Measurements from ENCODE around the gene SYNM. TPM values are rescaled to one million over a fixed set of nuclear protein-coding genes. Genes with fewer than 3 reads are reported as not detected.

Gene SYNM
- total RNA-seq, 1 experiment from 2014 or later, result 1.9 TPM

- Mint-ChIP-seq H3K4me3 (no peak overlapping the region), H3K36me3 (ENCODE audit: insufficient read depth in 1 of 3, low read depth in 3 of 3) (peaks cover 7 to 14% (median 12%) of the 10 kb centered on the region in 3 experiments), H3K27ac (peak overlapping the region; percentile 67 to 94 (median 71); a peak in 6 of 7 replicates), H3K4me1 (peaks cover 41 to 51% of the 10 kb centered on the region in 2 experiments), H3K27me3 (ENCODE audit: low read depth) (no peaks in the 10 kb centered on the region), H3K9me3 (peaks cover 0 to 3% of the 10 kb centered on the region in 2 experiments; a peak in 1 of 5 replicates)
- H2BK5ac ChIP-seq (ENCODE audit: insufficient read length, low read length), result no peak overlapping the region
- H2AK5ac ChIP-seq (ENCODE audit: insufficient read length, low read length), result peak overlapping the region; percentile 2
- H3K9ac ChIP-seq (ENCODE audit: extremely low read depth, insufficient read length, low read length), result no peak overlapping the region
- no peak overlapping the region for H3T11ph ChIP-seq (ENCODE audit: low read length)
- no peaks in the 10 kb centered on the region for H3K79me1 ChIP-seq (ENCODE audit: insufficient read depth, low read depth, low read length, poor library complexity, severe bottlenecking)
- no peaks in the 10 kb centered on the region for H3K79me2 ChIP-seq (ENCODE audit: insufficient read depth, low read length)
- no peak overlapping the region for H3K56ac ChIP-seq (ENCODE audit: insufficient read length, low read depth, low read length)
- H2BK120ac ChIP-seq (ENCODE audit: low read depth, low read length, poor library complexity, severe bottlenecking), result no peak overlapping the region
- no peak overlapping the region for H2BK20ac ChIP-seq (ENCODE audit: low read depth, low read length, poor library complexity, severe bottlenecking)
- H3K9me3 ChIP-seq (ENCODE audit: control insufficient read depth, low read depth, low read length), result no peaks in the 10 kb centered on the region
- no peak overlapping the region for H3K4me2 ChIP-seq (ENCODE audit: insufficient read depth, insufficient read length, low read length)
- no peak overlapping the region for H3K4ac ChIP-seq (ENCODE audit: low read depth, low read length)
- H2BK12ac ChIP-seq (ENCODE audit: insufficient read length, low read depth, low read length), result no peak overlapping the region
- TF ChIP-seq, protein P1, sequence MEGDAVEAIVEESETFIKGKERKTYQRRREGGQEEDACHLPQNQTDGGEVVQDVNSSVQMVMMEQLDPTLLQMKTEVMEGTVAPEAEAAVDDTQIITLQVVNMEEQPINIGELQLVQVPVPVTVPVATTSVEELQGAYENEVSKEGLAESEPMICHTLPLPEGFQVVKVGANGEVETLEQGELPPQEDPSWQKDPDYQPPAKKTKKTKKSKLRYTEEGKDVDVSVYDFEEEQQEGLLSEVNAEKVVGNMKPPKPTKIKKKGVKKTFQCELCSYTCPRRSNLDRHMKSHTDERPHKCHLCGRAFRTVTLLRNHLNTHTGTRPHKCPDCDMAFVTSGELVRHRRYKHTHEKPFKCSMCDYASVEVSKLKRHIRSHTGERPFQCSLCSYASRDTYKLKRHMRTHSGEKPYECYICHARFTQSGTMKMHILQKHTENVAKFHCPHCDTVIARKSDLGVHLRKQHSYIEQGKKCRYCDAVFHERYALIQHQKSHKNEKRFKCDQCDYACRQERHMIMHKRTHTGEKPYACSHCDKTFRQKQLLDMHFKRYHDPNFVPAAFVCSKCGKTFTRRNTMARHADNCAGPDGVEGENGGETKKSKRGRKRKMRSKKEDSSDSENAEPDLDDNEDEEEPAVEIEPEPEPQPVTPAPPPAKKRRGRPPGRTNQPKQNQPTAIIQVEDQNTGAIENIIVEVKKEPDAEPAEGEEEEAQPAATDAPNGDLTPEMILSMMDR (conservative IDR thresholded peaks at IDR 0.05), result no peak
- no peak overlapping the region for H3K14ac ChIP-seq (ENCODE audit: insufficient read depth, low read length)
- no peak overlapping the region for H2AFZ ChIP-seq (ENCODE audit: low read length)
- no peak overlapping the region for H4K91ac ChIP-seq (ENCODE audit: insufficient read length, low read depth, low read length)
- no peak overlapping the region for H3K23ac ChIP-seq (ENCODE audit: insufficient read length, low read depth, low read length)
- no peaks in the 10 kb centered on the region for H3K27me3 ChIP-seq (ENCODE audit: insufficient read depth, low read length)
- no peak overlapping the region for H4K8ac ChIP-seq (replicated peaks; ENCODE audit: insufficient read length, low read depth, low read length)
- H4K5ac ChIP-seq (ENCODE audit: insufficient read length, low read depth, low read length), result no peak overlapping the region
- no peaks in the 10 kb centered on the region for H4K20me1 ChIP-seq (ENCODE audit: control insufficient read depth, insufficient read depth, insufficient read length)
- peak; percentile 18 for DNase-seq
- H3K18ac ChIP-seq (ENCODE audit: insufficient read length, low read depth, low read length), result no peak overlapping the region
- no peak overlapping the region for H2BK15ac ChIP-seq (ENCODE audit: low read depth, low read length)
- H3K4me1 ChIP-seq (ENCODE audit: insufficient read depth, low read length), result peaks cover 8% of the 10 kb centered on the region
- H3K27ac ChIP-seq (ENCODE audit: insufficient read length, low read depth, low read length), result no peak overlapping the region
- no CpG with 5 or more reads among the region's 7 CpGs for WGBS (ENCODE audit: extremely low coverage, insufficient read length, low lambda C conversion rate)
- H3K23me2 ChIP-seq (ENCODE audit: insufficient read length, low read depth, low read length, poor library complexity, severe bottlenecking), result no peaks in the 10 kb centered on the region
Measured at GRCh38 chr15:99143655-99144610, 39.1 kb downstream of the SYNM start.

Data from H9 (cell line).